ENCODE data around the gene BMP4. TPM values are rescaled to one million over a fixed set of nuclear protein-coding genes. Genes with fewer than 3 reads are reported as not detected.

Gene BMP4
- total and polyA plus RNA-seq, 2 donors (not counting 1 experiment from before 2014, with no cell fraction given) = not detected

GRCh38 chr14:53953828-53954550 lies 2.6 kb downstream of the BMP4 start:
- Histone ChIP-seq H3K27me3 (replicated peaks in 1 of 4; ENCODE audit: control extremely low read depth in 1 of 4, control insufficient read depth in 3 of 4, insufficient read depth in 4 of 4, low read length in 3 of 4) (peaks cover 0 to 63% (median 21%) of the 10 kb centered on the region in 4 experiments), H3K27ac (ENCODE audit: low read length in 2 of 2) (no peak overlapping the region), H4K20me1 (ENCODE audit: control insufficient read depth, insufficient read depth, low read length, poor library complexity, severe bottlenecking) (no peaks in the 10 kb centered on the region), H2AFZ (ENCODE audit: insufficient read depth, low read depth, low read length, poor library complexity, severe bottlenecking) (peak overlapping the region; percentile 54), H3K4me1 (ENCODE audit: control insufficient read depth in 2 of 2, insufficient read depth in 2 of 2, low read length in 2 of 2) (peaks cover 36 to 38% of the 10 kb centered on the region in 2 donors), H3K4me3 (ENCODE audit: control extremely low read depth in 1 of 5, extremely low read depth in 1 of 5, insufficient read depth in 1 of 5, low read depth in 2 of 5, low read length in 4 of 5) (peak overlapping the region in 4 of 5 experiments; percentile 3 to 39 (median 27)), H3K9ac (ENCODE audit: low read length) (peak overlapping the region; percentile 29), H3K79me2 (ENCODE audit: control insufficient read depth, insufficient read depth, low read length) (no peaks in the 10 kb centered on the region), H3K9me3 (ENCODE audit: control extremely low read depth in 1 of 3, control insufficient read depth in 2 of 3, insufficient read depth in 1 of 3, low read length in 2 of 3) (peaks cover 0 to 6% (median 0%) of the 10 kb centered on the region in 3 donors), H3K36me3 (replicated peaks in 1 of 2; ENCODE audit: control extremely low read depth in 1 of 2, control insufficient read depth in 1 of 2, extremely low read depth in 1 of 2, insufficient read depth in 2 of 2, low read length in 1 of 2) (no peaks in the 10 kb centered on the region), H3K4me2 (replicated peaks; ENCODE audit: low read depth, low read length, poor library complexity, severe bottlenecking) (peak overlapping the region; percentile 70)
- intact Hi-C loops (cut with micrococcal nuclease) = no loop called here
- no peak for ATAC-seq (ENCODE audit: low read depth)
- H3K27me3 Mint-ChIP-seq = peaks cover 72% of the 10 kb centered on the region
- TF ChIP-seq, protein P1, sequence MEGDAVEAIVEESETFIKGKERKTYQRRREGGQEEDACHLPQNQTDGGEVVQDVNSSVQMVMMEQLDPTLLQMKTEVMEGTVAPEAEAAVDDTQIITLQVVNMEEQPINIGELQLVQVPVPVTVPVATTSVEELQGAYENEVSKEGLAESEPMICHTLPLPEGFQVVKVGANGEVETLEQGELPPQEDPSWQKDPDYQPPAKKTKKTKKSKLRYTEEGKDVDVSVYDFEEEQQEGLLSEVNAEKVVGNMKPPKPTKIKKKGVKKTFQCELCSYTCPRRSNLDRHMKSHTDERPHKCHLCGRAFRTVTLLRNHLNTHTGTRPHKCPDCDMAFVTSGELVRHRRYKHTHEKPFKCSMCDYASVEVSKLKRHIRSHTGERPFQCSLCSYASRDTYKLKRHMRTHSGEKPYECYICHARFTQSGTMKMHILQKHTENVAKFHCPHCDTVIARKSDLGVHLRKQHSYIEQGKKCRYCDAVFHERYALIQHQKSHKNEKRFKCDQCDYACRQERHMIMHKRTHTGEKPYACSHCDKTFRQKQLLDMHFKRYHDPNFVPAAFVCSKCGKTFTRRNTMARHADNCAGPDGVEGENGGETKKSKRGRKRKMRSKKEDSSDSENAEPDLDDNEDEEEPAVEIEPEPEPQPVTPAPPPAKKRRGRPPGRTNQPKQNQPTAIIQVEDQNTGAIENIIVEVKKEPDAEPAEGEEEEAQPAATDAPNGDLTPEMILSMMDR (IDR thresholded peaks at IDR 0.05) = no peak
- TF ChIP-seq EZH2 (IDR thresholded peaks at IDR 0.05; ENCODE audit: borderline replicate concordance, insufficient read depth, low read depth, low read length, poor library complexity, severe bottlenecking) = no peak
- ChIA-PET CTCF (no interaction called here), POLR2A (no interaction called here)
- peaks cover 38% of the 10 kb centered on the region for H3K4me1 Mint-ChIP-seq
- no peak overlapping the region for H3K27ac Mint-ChIP-seq
- DNase-seq = peak; percentile 10
- no peaks in the 10 kb centered on the region for H3K9me3 Mint-ChIP-seq (ENCODE audit: insufficient read depth)
- WGBS (ENCODE audit: insufficient coverage) = 2% methylated on average over 50 of the region's 51 CpGs
- peak overlapping the region; percentile 83 for H3K4me3 Mint-ChIP-seq
